Bronchial epithelial cell (primary cell): Measurements from ENCODE around the gene DLG1. TPM values are rescaled to one million over a fixed set of nuclear protein-coding genes. Genes with fewer than 3 reads are reported as not detected.
A peak's percentile ranks its signal among the peaks of the same experiment; 100 is the strongest.

Experiments used
- DNase-seq: peaks from one replicate; pipeline ENCODE4 v3.0.0-alpha.2; 2010; ENCODE audit warnings: low read depth
- FAIRE-seq: peaks from 2 replicates; lab custom pipeline; 2011; peaks lifted over from hg19 to GRCh38; lab: Jason Lieb, UNC
- H3K27me3 ChIP-seq: 2 replicates; pipeline ENCODE4 v1.5.1; 2011; ENCODE audit warnings: low read length; ENCODE audit not compliant: control insufficient read depth, insufficient read depth
- H3K36me3 ChIP-seq: 2 replicates; pipeline ENCODE4 v1.5.1; 2011; ENCODE audit warnings: low read length; ENCODE audit not compliant: control insufficient read depth, insufficient read depth
- H3K4me3 ChIP-seq: 2 replicates; pipeline ENCODE4 v1.5.1; 2011; ENCODE audit warnings: mild to moderate bottlenecking, low read depth, low read length, control low read depth
- total RNA-seq: library from RNA; depleted of rRNA; stranded (reverse); fragments of >200 nt; gene quantifications from 2 replicates; pipeline ENCODE4 v1.2.1, GENCODE V29; 2014
- TF ChIP-seq, protein P1 (sequence below): IDR thresholded peaks from 2 replicates; pipeline ENCODE4 v1.5.1; 2011; ENCODE audit warnings: mild to moderate bottlenecking, moderate library complexity, low read length, control low read depth, inconsistent platforms; ENCODE audit not compliant: insufficient read depth, severe bottlenecking

Gene DLG1
- total RNA-seq, 1 donor from 2014 or later, result 66.6 TPM

DNA sequence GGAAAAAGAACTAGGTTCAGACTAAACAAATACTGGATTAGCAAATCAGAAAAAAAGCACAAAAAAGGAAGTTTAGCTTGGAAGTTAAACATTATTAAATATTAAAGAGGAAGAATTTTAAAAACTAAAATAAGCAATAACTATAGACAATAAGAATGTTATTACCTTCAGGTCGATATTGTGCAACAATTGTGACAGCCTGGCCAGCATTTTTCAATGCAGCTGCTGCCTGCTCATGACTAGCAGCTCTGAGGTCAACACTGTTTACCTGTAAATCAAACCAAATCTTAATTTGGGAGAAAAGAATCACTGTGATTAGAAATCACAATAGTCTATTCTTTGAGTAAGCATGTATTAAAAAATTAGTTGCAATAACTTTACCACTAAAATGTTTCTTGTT is 193.7 kb downstream of the DLG1 start:
- DNase-seq, result no peak
- TF ChIP-seq, protein P1, sequence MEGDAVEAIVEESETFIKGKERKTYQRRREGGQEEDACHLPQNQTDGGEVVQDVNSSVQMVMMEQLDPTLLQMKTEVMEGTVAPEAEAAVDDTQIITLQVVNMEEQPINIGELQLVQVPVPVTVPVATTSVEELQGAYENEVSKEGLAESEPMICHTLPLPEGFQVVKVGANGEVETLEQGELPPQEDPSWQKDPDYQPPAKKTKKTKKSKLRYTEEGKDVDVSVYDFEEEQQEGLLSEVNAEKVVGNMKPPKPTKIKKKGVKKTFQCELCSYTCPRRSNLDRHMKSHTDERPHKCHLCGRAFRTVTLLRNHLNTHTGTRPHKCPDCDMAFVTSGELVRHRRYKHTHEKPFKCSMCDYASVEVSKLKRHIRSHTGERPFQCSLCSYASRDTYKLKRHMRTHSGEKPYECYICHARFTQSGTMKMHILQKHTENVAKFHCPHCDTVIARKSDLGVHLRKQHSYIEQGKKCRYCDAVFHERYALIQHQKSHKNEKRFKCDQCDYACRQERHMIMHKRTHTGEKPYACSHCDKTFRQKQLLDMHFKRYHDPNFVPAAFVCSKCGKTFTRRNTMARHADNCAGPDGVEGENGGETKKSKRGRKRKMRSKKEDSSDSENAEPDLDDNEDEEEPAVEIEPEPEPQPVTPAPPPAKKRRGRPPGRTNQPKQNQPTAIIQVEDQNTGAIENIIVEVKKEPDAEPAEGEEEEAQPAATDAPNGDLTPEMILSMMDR, result no peak
- no peaks in the 10 kb centered on the region for H3K27me3 ChIP-seq
- H3K4me3 ChIP-seq, result no peak overlapping the region
- FAIRE-seq, result no peak
- peaks cover 6% of the 10 kb centered on the region for H3K36me3 ChIP-seq

- Histone ChIP-seq H3K36me3 (peaks cover 8% of the 10 kb centered on the region), H3K4me3 (no peak overlapping the region), H3K27me3 (no peaks in the 10 kb centered on the region)
- DNase-seq, result no peak
- no peak for FAIRE-seq
- TF ChIP-seq, protein P1, result no peak
Measured at GRCh38 chr3:197103766-197104165, 194.6 kb downstream of the DLG1 start.

- TF ChIP-seq, protein P1, result no peak
- peak; percentile 70 for FAIRE-seq
- H3K4me3 ChIP-seq, result no peak overlapping the region
- no peak for DNase-seq
- H3K36me3 ChIP-seq, result no peaks in the 10 kb centered on the region
- H3K27me3 ChIP-seq, result no peaks in the 10 kb centered on the region
Measured at GRCh38 chr3:197093871-197094270, 204.5 kb downstream of the DLG1 start.

DNA sequence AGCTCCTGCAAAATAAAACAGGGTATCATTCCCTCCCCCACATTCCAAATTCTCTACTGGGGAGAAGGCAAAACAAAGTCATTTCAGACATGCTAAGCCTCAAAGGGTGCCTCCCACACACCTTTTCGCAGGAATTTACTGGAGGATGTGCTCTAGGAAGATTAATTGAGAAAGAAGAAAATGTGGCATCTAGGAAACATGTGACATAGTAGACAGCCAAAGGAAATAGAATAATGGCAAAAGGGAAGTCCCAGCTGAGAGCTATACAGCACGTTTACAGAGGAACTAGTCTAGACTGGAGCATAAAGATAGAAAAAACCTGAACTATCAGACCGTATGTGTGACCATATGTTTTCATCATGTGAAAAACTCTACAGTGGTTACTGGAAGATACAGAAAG is 210.0 kb downstream of the DLG1 start:
- DNase-seq, result no peak
- FAIRE-seq, result no peak
- no peaks in the 10 kb centered on the region for H3K36me3 ChIP-seq
- H3K27me3 ChIP-seq, result no peaks in the 10 kb centered on the region
- TF ChIP-seq, protein P1, result no peak
- no peak overlapping the region for H3K4me3 ChIP-seq

DNA sequence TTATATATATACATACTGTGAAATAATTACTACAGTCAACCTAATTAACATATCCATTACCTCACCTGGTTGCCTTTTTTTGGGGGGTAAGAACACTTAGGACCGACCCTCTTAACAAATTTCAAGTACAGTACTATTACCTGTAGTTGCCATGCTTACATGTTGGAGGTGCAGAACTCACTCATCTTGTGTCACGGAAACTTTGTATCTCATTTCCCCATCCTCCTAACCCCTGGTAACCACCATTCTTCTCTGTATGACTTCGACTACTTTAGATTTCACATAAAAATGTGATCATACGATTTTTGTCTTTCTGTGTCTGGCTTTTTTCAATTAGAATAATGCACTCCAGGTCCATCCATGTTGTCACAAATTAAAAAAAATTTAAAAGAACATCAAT is 213.3 kb downstream of the DLG1 start:
- TF ChIP-seq, protein P1, result no peak
- Histone ChIP-seq H3K4me3 (no peak overlapping the region), H3K27me3 (no peaks in the 10 kb centered on the region), H3K36me3 (no peaks in the 10 kb centered on the region)
- DNase-seq (no peak), FAIRE-seq (no peak)

- Histone ChIP-seq H3K4me3 (no peak overlapping the region), H3K36me3 (no peaks in the 10 kb centered on the region)
- no peak for FAIRE-seq
Measured at GRCh38 chr3:197083486-197083885, 214.9 kb downstream of the DLG1 start.

More at GRCh38 chr3:197083486-197083885, 214.9 kb downstream of the DLG1 start:
- DNase-seq, result peak; percentile 88
- H3K27me3 ChIP-seq, result no peaks in the 10 kb centered on the region
- TF ChIP-seq, protein P1, result no peak
